Activated CD4-positive, alpha-beta T cell treated with anti-CD3 and anti-CD28 coated beads for 36 hours (primary cell): ENCODE data around the gene GPX6. TPM values are rescaled to one million over a fixed set of nuclear protein-coding genes. Genes with fewer than 3 reads are reported as not detected.

Experiments
- ATAC-seq: fragments of 200-7000 bp; cut with Tn5 transposase; one replicate; pipeline ENCODE4 v1.10.0; 2021; ENCODE audit warnings: mild to moderate bottlenecking, moderate library complexity
- CTCF ChIA-PET: fragments of 350-600 bp; sonication (Branson Sonifier 250); formaldehyde crosslinking; loops from one replicate; lab custom pipeline; 2021; ENCODE audit warnings: antibody characterized with exemption; lab: Charles Lee
- POLR2A ChIA-PET: fragments of 350-600 bp; sonication (Branson Sonifier 250); formaldehyde crosslinking; loops from one replicate; lab custom pipeline; 2021; ENCODE audit warnings: antibody characterized with exemption, inconsistent platforms; lab: Charles Lee
- DNase-seq: peaks from one replicate; pipeline ENCODE4 v3.0.0-alpha.2; 2020
- H3K27ac Mint-ChIP-seq: one replicate; pipeline ENCODE4 v1.8.0; 2021; ENCODE audit warnings: mixed read lengths
- H3K27me3 Mint-ChIP-seq: one replicate; pipeline ENCODE4 v1.8.0; 2021; ENCODE audit warnings: mixed read lengths
- H3K36me3 Mint-ChIP-seq: one replicate; pipeline ENCODE4 v1.8.0; 2021; ENCODE audit warnings: low read depth, mixed read lengths
- H3K4me1 Mint-ChIP-seq: one replicate; pipeline ENCODE4 v1.8.0; 2021; ENCODE audit warnings: mixed read lengths
- H3K4me3 Mint-ChIP-seq: one replicate; pipeline ENCODE4 v1.8.0; 2021; ENCODE audit warnings: mild to moderate bottlenecking, moderate library complexity, mixed read lengths
- H3K9me3 Mint-ChIP-seq: one replicate; pipeline ENCODE4 v1.8.0; 2021; ENCODE audit warnings: low read depth, mixed read lengths
- intact Hi-C, 2 experiments: fragments of 100-400 bp; cut with DNase I in 1 of 2; cut with micrococcal nuclease in 1 of 2; formaldehyde crosslinking; loops; one replicate each; pipeline versions ENCODE4 v1.14.2 to v1.15.1; 2022 to 2024; cut with DNase I, micrococcal nuclease
- total RNA-seq, 2 experiments: library from RNA; stranded (reverse); gene quantifications; one replicate each; pipeline ENCODE4 v1.2.3, GENCODE V29; 2021

GPX6 gene
- total RNA-seq, 2 experiments from 2014 or later = not detected

- POLR2A ChIA-PET = no interaction called here
- intact Hi-C loops = loop anchor here in 1 of 2 experiments (1.0 to 5.0 kb wide), 12 partner anchors 43 to 641 kb away; partner anchors contain the start of genes ZSCAN23 and ZSCAN26
- Mint-ChIP-seq H3K9me3 (peaks cover 2% of the 10 kb centered on the region), H3K27me3 (peaks cover 46% of the 10 kb centered on the region), H3K4me1 (peaks cover 30% of the 10 kb centered on the region), H3K27ac (peak overlapping the region; percentile 78), H3K4me3 (peak overlapping the region; percentile 72), H3K36me3 (no peaks in the 10 kb centered on the region)
- DNase-seq = peak; percentile 47
- peak; percentile 51 for ATAC-seq
- CTCF ChIA-PET = interaction anchor here (0.7 to 1.4 kb wide), 5 partner anchors 11 to 381 kb away, joined by 3 to 4 read pairs (median 3); a partner anchor contains a TSS
Measured at GRCh38 chr6:28543651-28544610, 28.3 kb upstream of the GPX6 start.

- Mint-ChIP-seq H3K27ac (peak overlapping the region; percentile 75), H3K4me1 (peaks cover 36% of the 10 kb centered on the region), H3K4me3 (peak overlapping the region; percentile 72), H3K27me3 (peaks cover 38% of the 10 kb centered on the region), H3K36me3 (no peaks in the 10 kb centered on the region), H3K9me3 (peaks cover 2% of the 10 kb centered on the region)
- ATAC-seq (peak; percentile 62), DNase-seq (peak; percentile 80)
- ChIA-PET POLR2A (no interaction called here), CTCF (interaction anchor here (0.6 to 1.1 kb wide), 10 partner anchors 15 to 1150 kb away, joined by 3 to 7 read pairs (median 3); no protein-coding TSS in a partner anchor)
- intact Hi-C loops = loop anchor here in 1 of 2 experiments (1.0 to 5.0 kb wide), 13 partner anchors 44 to 640 kb away; partner anchors contain the start of genes ZSCAN12, ZSCAN23 and ZSCAN26
Measured at GRCh38 chr6:28542440-28543296, 27.1 kb upstream of the GPX6 start.

- Mint-ChIP-seq H3K9me3 (peaks cover 2% of the 10 kb centered on the region), H3K27ac (peak overlapping the region; percentile 15), H3K4me1 (peaks cover 42% of the 10 kb centered on the region), H3K4me3 (peak overlapping the region; percentile 72), H3K36me3 (no peaks in the 10 kb centered on the region), H3K27me3 (peaks cover 35% of the 10 kb centered on the region)
- ChIA-PET POLR2A (no interaction called here), CTCF (interaction anchor here (0.6 to 1.1 kb wide), 7 partner anchors 47 to 1151 kb away, joined by 3 to 7 read pairs (median 3); no protein-coding TSS in a partner anchor)
- DNase-seq (no peak), ATAC-seq (no peak)
- intact Hi-C loops = loop anchor here in 1 of 2 experiments (1.0 to 5.0 kb wide), 8 partner anchors 45 to 639 kb away; partner anchors contain the start of gene ZSCAN12
Measured at GRCh38 chr6:28541996-28542395, 26.4 kb upstream of the GPX6 start.

- Mint-ChIP-seq H3K27me3 (peaks cover 31% of the 10 kb centered on the region), H3K9me3 (peaks cover 2% of the 10 kb centered on the region), H3K4me1 (peaks cover 30% of the 10 kb centered on the region), H3K4me3 (peak overlapping the region; percentile 59), H3K36me3 (no peaks in the 10 kb centered on the region), H3K27ac (no peak overlapping the region)
- intact Hi-C loops = no loop called here
- DNase-seq = peak; percentile 70
- POLR2A ChIA-PET = no interaction called here
- CTCF ChIA-PET = interaction anchor here (0.6 kb wide), 1 partner anchor 69 kb away, joined by 4 read pairs; no protein-coding TSS in a partner anchor
- peak; percentile 67 for ATAC-seq
Measured at GRCh38 chr6:28537509-28538140, 22.0 kb upstream of the GPX6 start.

GRCh38 chr6:28537065-28537464 is 21.5 kb upstream of the GPX6 start:
- Mint-ChIP-seq H3K36me3 (no peaks in the 10 kb centered on the region), H3K4me3 (peak overlapping the region; percentile 59), H3K27ac (no peak overlapping the region), H3K4me1 (peaks cover 24% of the 10 kb centered on the region), H3K27me3 (peaks cover 28% of the 10 kb centered on the region), H3K9me3 (peaks cover 2% of the 10 kb centered on the region)
- ChIA-PET POLR2A (no interaction called here), CTCF (interaction anchor here (0.6 kb wide), 1 partner anchor 70 kb away, joined by 4 read pairs; no protein-coding TSS in a partner anchor)
- intact Hi-C loops = no loop called here
- no peak for DNase-seq
- ATAC-seq = no peak

- intact Hi-C loops = no loop called here
- POLR2A ChIA-PET = no interaction called here
- Mint-ChIP-seq H3K9me3 (no peaks in the 10 kb centered on the region), H3K27ac (no peak overlapping the region), H3K27me3 (peaks cover 27% of the 10 kb centered on the region), H3K36me3 (no peaks in the 10 kb centered on the region), H3K4me1 (peaks cover 17% of the 10 kb centered on the region), H3K4me3 (no peak overlapping the region)
- ATAC-seq = no peak
- DNase-seq = no peak
- CTCF ChIA-PET = no interaction called here
Measured at GRCh38 chr6:28534875-28535274, 19.3 kb upstream of the GPX6 start.

GRCh38 chr6:28534306-28534705 is 18.7 kb upstream of the GPX6 start:
- ChIA-PET POLR2A (no interaction called here), CTCF (interaction anchor here (0.7 kb wide), 1 partner anchor 31 kb away, joined by 3 read pairs; no protein-coding TSS in a partner anchor)
- no peaks in the 10 kb centered on the region for H3K36me3 Mint-ChIP-seq
- intact Hi-C loops = no loop called here
- no peak for ATAC-seq
- H3K4me1 Mint-ChIP-seq = peaks cover 15% of the 10 kb centered on the region
- H3K9me3 Mint-ChIP-seq = no peaks in the 10 kb centered on the region
- no peak overlapping the region for H3K4me3 Mint-ChIP-seq
- no peak for DNase-seq
- H3K27me3 Mint-ChIP-seq = peaks cover 26% of the 10 kb centered on the region
- no peak overlapping the region for H3K27ac Mint-ChIP-seq

- ChIA-PET CTCF (interaction anchor here (0.7 kb wide), 1 partner anchor 51 kb away, joined by 3 read pairs; no protein-coding TSS in a partner anchor), POLR2A (no interaction called here)
- no peaks in the 10 kb centered on the region for H3K36me3 Mint-ChIP-seq
- no peak for ATAC-seq
- no peak overlapping the region for H3K4me3 Mint-ChIP-seq
- H3K9me3 Mint-ChIP-seq = no peaks in the 10 kb centered on the region
- DNase-seq = no peak
- H3K4me1 Mint-ChIP-seq = no peaks in the 10 kb centered on the region
- H3K27ac Mint-ChIP-seq = no peak overlapping the region
- intact Hi-C loops = no loop called here
- H3K27me3 Mint-ChIP-seq = peaks cover 31% of the 10 kb centered on the region
Measured at GRCh38 chr6:28531479-28532128, 16.0 kb upstream of the GPX6 start.

- Mint-ChIP-seq H3K36me3 (no peaks in the 10 kb centered on the region), H3K9me3 (no peaks in the 10 kb centered on the region), H3K27ac (no peak overlapping the region), H3K4me3 (no peak overlapping the region), H3K27me3 (peaks cover 33% of the 10 kb centered on the region), H3K4me1 (peaks cover 3% of the 10 kb centered on the region)
- ATAC-seq = no peak
- ChIA-PET CTCF (interaction anchor here (0.7 kb wide), 1 partner anchor 50 kb away, joined by 3 read pairs; no protein-coding TSS in a partner anchor), POLR2A (no interaction called here)
- no peak for DNase-seq
- intact Hi-C loops = no loop called here
Measured at GRCh38 chr6:28530777-28531176, 15.2 kb upstream of the GPX6 start.

GRCh38 chr6:28525496-28526039 is 10.0 kb upstream of the GPX6 start, which contains the start of gene GPX5:
Gene GPX5, plus strand, starts transcription at chr6:28525881. Its CDS starts 133 bp downstream, at chr6:28526014.
- DNase-seq (peak; percentile 45), ATAC-seq (peak; percentile 65)
- Mint-ChIP-seq H3K9me3 (no peaks in the 10 kb centered on the region), H3K4me3 (no peak within 1 kb of the TSS), H3K27ac (no peak within 1 kb of the TSS), H3K36me3 (no peaks in the 10 kb centered on the region), H3K4me1 (peaks cover 26% of the 10 kb centered on the region), H3K27me3 (peaks cover 30% of the 10 kb centered on the region)
- POLR2A ChIA-PET = no interaction called here
- intact Hi-C loops = no loop called here
- CTCF ChIA-PET = no interaction called here
